Measurements from ENCODE around the gene LSM2. TPM values are rescaled to one million over a fixed set of nuclear protein-coding genes. Genes with fewer than 3 reads are reported as not detected.

LSM2 gene
- total and polyA plus RNA-seq, 9 of the 15 experiments (the other 6 are each of a cell fraction or from before 2014, with no cell fraction given): 154 to 407 (median 223) TPM

GRCh38 chr6:31776989-31777666 lies 29.6 kb downstream of the LSM2 start, which contains the start of gene VWA7 (continued):
- peak; percentile 15; the same call in 1 of the 2 replicates for TF ChIP-seq SAFB (IDR thresholded peaks at IDR 0.05; ENCODE audit: borderline replicate concordance, low read depth, low read length)
- TF ChIP-seq HMGN3 (IDR thresholded peaks at IDR 0.05; ENCODE audit: borderline replicate concordance, extremely low read depth, insufficient read length, low read depth, low read length): peak; percentile 100
- 0 out of 2 replicates have a peak, but pooled peaks have one; percentile 29 for TF ChIP-seq ZNF24 (IDR thresholded peaks at IDR 0.05)
- no peak for TF ChIP-seq ZNF408 (CRISPR knock-in tag; IDR thresholded peaks at IDR 0.05; ENCODE audit: low read depth)
- no peak for TF ChIP-seq ZNF707 (CRISPR knock-in tag; conservative IDR thresholded peaks at IDR 0.05)
- no peak for TF ChIP-seq PHF20 (IDR thresholded peaks at IDR 0.05; ENCODE audit: partially characterized antibody)
- TF ChIP-seq GTF2E2 (tag; IDR thresholded peaks at IDR 0.05): peak; percentile 29; the same call in 1 of the 2 replicates
- peak; percentile 94 for TF ChIP-seq MAX (CRISPR knock-in tag; IDR thresholded peaks at IDR 0.05)
- TF ChIP-seq ZNF354B (CRISPR knock-in tag; IDR thresholded peaks at IDR 0.05): no peak
- TF ChIP-seq ZFPM2 (CRISPR knock-in tag; IDR thresholded peaks at IDR 0.05): peak; percentile 35; the same call in 1 of the 2 replicates
- TF ChIP-seq DPF2 (IDR thresholded peaks at IDR 0.05): peak; percentile 99
- TF ChIP-seq MYC (IDR thresholded peaks at IDR 0.05; ENCODE audit: low read depth, low read length): peak; percentile 86
- TF ChIP-seq MYC (CRISPR knock-in tag; IDR thresholded peaks at IDR 0.05; ENCODE audit: borderline replicate concordance, low read depth): peak; percentile 78; the same call in 1 of the 2 replicates
- peak; percentile 86 for TF ChIP-seq TEAD4 (IDR thresholded peaks at IDR 0.05; ENCODE audit: low read length)
- TF ChIP-seq TEAD4 (CRISPR knock-in tag; IDR thresholded peaks at IDR 0.05; ENCODE audit: borderline replicate concordance): no peak
- peak; percentile 88 for TF ChIP-seq EP300 (IDR thresholded peaks at IDR 0.05; ENCODE audit: low read length)
- peak; percentile 83; the same call in 1 of the 2 replicates for TF ChIP-seq E2F1 (CRISPR knock-in tag; IDR thresholded peaks at IDR 0.05)
- peak; percentile 72 to 80; a peak in 2 of 4 replicates for TF ChIP-seq TEAD1 (CRISPR knock-in tag; IDR thresholded peaks at IDR 0.05)
- peak; percentile 38; the same call in 1 of the 2 replicates for TF ChIP-seq ZNF644 (tag; IDR thresholded peaks at IDR 0.05; ENCODE audit: low read depth)
- no peak for TF ChIP-seq XRCC4 (IDR thresholded peaks at IDR 0.05; ENCODE audit: extremely low read depth, insufficient read depth, insufficient read length)
- TF ChIP-seq ELF4 (CRISPR knock-in tag; IDR thresholded peaks at IDR 0.05): peak; percentile 73; the same call in 1 of the 2 replicates
- TF ChIP-seq ZNF436 (CRISPR knock-in tag; IDR thresholded peaks at IDR 0.05): no peak
- peak; percentile 60; the same call in 1 of the 2 replicates for TF ChIP-seq E4F1 (CRISPR knock-in tag; IDR thresholded peaks at IDR 0.05; ENCODE audit: borderline replicate concordance)
- no peak for TF ChIP-seq SRSF7 (optimal IDR thresholded peaks at IDR 0.05; ENCODE audit: low read depth, low read length)
- TF ChIP-seq RB1 (IDR thresholded peaks at IDR 0.05; ENCODE audit: low read depth): peak; percentile 90
- peak; percentile 92 for TF ChIP-seq MTA1 (IDR thresholded peaks at IDR 0.05; ENCODE audit: borderline replicate concordance)
- TF ChIP-seq MAZ (CRISPR knock-in tag; conservative IDR thresholded peaks at IDR 0.05 in 1 of 2, IDR thresholded peaks at IDR 0.05 in 1 of 2): peak; percentile 99
